Upper lobe of left lung (tissue), 4 donors: ENCODE results near the gene C1orf159.

Experiments
- EP300 ChIP-seq, 4 donors: sonication (generic); formaldehyde crosslinking; IDR thresholded peaks; one replicate each; pipeline ENCODE4 v1.5.1; 2017; ENCODE audit warnings: antibody characterized with exemption in 4 of 4, control low read depth in 2 of 4
- POLR2A ChIP-seq, 4 donors: fragments of 450-650 bp; IDR thresholded peaks; one replicate each; pipeline ENCODE4 v1.5.1; 2016 to 2017; ENCODE audit warnings: antibody characterized with exemption in 4 of 4, mild to moderate bottlenecking in 2 of 4
- POLR2AphosphoS5 ChIP-seq, 2 donors: sonication (generic); formaldehyde crosslinking; IDR thresholded peaks; one replicate each; pipeline ENCODE4 v1.5.1; 2017; ENCODE audit warnings: antibody characterized with exemption in 2 of 2
- TF ChIP-seq, protein P1 (sequence below), 6 experiments: fragments of 450-650 bp in 4 of 6; fragments of 200-600 bp in 2 of 6; sonication (generic) in 2 of 6; IDR thresholded peaks; one replicate each; pipeline ENCODE4 v1.5.1; 2016 to 2019; ENCODE audit warnings: antibody characterized with exemption in 6 of 6

- TF ChIP-seq, protein P1, sequence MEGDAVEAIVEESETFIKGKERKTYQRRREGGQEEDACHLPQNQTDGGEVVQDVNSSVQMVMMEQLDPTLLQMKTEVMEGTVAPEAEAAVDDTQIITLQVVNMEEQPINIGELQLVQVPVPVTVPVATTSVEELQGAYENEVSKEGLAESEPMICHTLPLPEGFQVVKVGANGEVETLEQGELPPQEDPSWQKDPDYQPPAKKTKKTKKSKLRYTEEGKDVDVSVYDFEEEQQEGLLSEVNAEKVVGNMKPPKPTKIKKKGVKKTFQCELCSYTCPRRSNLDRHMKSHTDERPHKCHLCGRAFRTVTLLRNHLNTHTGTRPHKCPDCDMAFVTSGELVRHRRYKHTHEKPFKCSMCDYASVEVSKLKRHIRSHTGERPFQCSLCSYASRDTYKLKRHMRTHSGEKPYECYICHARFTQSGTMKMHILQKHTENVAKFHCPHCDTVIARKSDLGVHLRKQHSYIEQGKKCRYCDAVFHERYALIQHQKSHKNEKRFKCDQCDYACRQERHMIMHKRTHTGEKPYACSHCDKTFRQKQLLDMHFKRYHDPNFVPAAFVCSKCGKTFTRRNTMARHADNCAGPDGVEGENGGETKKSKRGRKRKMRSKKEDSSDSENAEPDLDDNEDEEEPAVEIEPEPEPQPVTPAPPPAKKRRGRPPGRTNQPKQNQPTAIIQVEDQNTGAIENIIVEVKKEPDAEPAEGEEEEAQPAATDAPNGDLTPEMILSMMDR (IDR thresholded peaks at IDR 0.05): no peak
- no peak for TF ChIP-seq EP300 (IDR thresholded peaks at IDR 0.05)
- TF ChIP-seq POLR2AphosphoS5 (IDR thresholded peaks at IDR 0.05): no peak
- TF ChIP-seq POLR2A (IDR thresholded peaks at IDR 0.05): no peak
Observed at GRCh38 chr1:1063261-1063944, 52.5 kb downstream of the C1orf159 start.
